AG09309 (cell line): ENCODE results near the gene AKAP6.

Experiments used
- DNase-seq: peaks from one replicate; pipeline ENCODE4 v3.0.0-alpha.2; 2010; ENCODE audit warnings: low read depth
- H3K4me3 ChIP-seq: 2 replicates; pipeline ENCODE4 v1.5.1; 2011; ENCODE audit warnings: mild to moderate bottlenecking, low read depth, low read length, moderate library complexity; ENCODE audit not compliant: control insufficient read depth
- CTCF ChIP-seq: IDR thresholded peaks from 2 replicates; pipeline ENCODE4 v1.5.1; 2011; ENCODE audit warnings: mild to moderate bottlenecking, low read depth, low read length, inconsistent platforms; ENCODE audit not compliant: insufficient read depth, control insufficient read depth; ENCODE audit errors: missing control alignments

The AKAP6 gene

GRCh38 chr14:32590157-32590556, 261.1 kb downstream of the AKAP6 start:
- no peak for TF ChIP-seq CTCF
- no peak overlapping the region for H3K4me3 ChIP-seq
- DNase-seq = no peak

DNA sequence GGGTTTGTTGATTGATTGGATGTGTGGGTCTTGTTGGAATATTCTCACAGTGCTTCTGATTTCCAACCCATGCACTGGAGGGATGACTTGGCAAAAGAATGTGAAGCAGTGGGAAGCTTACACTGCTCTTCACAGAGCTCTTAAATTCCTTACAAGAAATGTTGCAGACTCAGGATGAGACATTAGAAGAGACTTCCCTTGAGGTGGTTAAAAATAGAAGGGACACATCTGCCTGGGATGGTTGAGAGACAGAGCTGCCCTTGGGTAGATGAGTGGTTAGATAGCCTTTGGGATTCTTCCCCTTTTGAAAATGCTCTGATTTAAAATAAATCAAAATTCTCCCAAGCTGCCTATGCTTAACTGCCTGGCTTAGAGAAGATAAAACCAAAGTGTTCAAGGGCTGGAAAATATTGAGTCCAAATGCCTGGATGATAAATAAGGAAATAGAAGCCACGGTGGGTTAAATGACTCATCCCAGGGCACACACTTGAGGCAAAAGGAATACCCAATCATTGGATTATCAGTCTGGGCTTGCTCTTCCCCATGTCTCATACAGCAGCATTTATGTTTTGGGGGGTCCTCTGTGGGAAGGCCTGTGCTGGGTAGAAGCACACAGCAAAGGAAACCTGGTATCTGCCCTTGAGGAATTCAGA, 264.3 kb downstream of the AKAP6 start:
- no peak for TF ChIP-seq CTCF
- H3K4me3 ChIP-seq = no peak overlapping the region
- peak; percentile 84 for DNase-seq

DNA sequence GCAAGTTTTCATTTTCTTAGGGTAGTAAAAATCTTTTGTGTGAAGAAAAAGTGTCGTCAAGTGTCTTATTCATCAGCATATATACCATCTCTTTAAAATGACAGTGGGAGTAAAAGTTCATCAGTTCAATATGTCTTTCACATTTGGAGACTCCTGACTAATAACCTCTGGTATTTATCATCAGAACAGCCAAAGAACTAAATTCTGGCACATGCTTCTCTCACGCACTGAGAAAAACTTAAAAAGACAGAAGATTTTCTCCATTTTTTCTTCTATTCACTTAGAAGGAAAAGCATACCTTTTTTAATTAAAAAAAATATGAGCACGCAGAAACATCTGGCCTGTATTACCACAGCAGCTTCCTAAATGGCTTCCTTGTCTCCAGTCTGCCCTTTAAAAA, 265.7 kb downstream of the AKAP6 start:
- no peak overlapping the region for H3K4me3 ChIP-seq

GRCh38 chr14:32595497-32595896, 266.4 kb downstream of the AKAP6 start:
- no peak for TF ChIP-seq CTCF
- no peak overlapping the region for H3K4me3 ChIP-seq
- DNase-seq = no peak

More for the DNA sequence above, 265.7 kb downstream of the AKAP6 start:
- TF ChIP-seq CTCF = no peak
- DNase-seq = peak; percentile 73

DNA sequence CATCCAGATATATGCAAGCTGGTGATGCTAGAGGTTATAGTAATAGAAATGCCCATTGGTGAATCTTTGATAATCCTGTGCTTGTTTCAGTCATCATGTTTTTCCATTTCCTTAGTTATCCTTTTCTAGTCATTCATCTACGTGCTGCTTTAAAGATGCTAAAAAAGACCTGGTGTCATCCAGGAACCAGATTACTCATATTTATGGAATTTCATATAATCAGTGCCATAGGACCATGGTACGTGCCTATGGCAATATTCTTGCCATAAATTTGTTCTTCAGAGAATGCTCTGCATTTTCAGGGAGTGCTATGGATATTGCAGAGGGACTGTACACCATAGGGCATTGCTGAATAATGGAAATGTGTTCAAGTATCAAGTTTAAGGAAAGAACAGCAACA, 267.3 kb downstream of the AKAP6 start:
- DNase-seq = no peak
- H3K4me3 ChIP-seq = no peak overlapping the region
- TF ChIP-seq CTCF = no peak

- no peak for TF ChIP-seq CTCF
- DNase-seq = no peak
- no peak overlapping the region for H3K4me3 ChIP-seq
Observed at GRCh38 chr14:32597771-32598170, 268.7 kb downstream of the AKAP6 start.
